Retinal pigment epithelial cell (primary cell): Measurements from ENCODE around the gene ID3.

Source experiments
- DNase-seq: peaks from one replicate; pipeline ENCODE4 v3.0.0-alpha.2; 2010; ENCODE audit warnings: low read depth
- H3K4me3 ChIP-seq: 2 replicates; pipeline ENCODE4 v1.5.1; 2011; ENCODE audit warnings: mild to moderate bottlenecking, low read length, control low read depth, moderate library complexity
- CTCF ChIP-seq: conservative IDR thresholded peaks from 2 replicates; pipeline ENCODE4 v1.5.1; 2011; ENCODE audit warnings: low read depth, low read length, control low read depth, inconsistent platforms

ID3 gene

GRCh38 chr1:23521588-23521987 lies 37.7 kb downstream of the ID3 start:
- H3K4me3 ChIP-seq: no peak overlapping the region
- TF ChIP-seq CTCF: no peak
- DNase-seq: no peak

- H3K4me3 ChIP-seq: no peak overlapping the region
- TF ChIP-seq CTCF: no peak
- DNase-seq: no peak
These were observed 41.7 kb downstream of the ID3 start for GRCh38 chr1:23517581-23517980.

- H3K4me3 ChIP-seq: no peak overlapping the region
- no peak for DNase-seq
- no peak for TF ChIP-seq CTCF
These were observed 43.4 kb downstream of the ID3 start for GRCh38 chr1:23515905-23516304.

- DNase-seq: no peak
- no peak overlapping the region for H3K4me3 ChIP-seq
- TF ChIP-seq CTCF: no peak
These were observed 45.1 kb downstream of the ID3 start for GRCh38 chr1:23514111-23514679.

GRCh38 chr1:23509896-23510295 lies 49.4 kb downstream of the ID3 start:
- no peak for DNase-seq
- no peak overlapping the region for H3K4me3 ChIP-seq
- TF ChIP-seq CTCF: no peak
